Astrocyte of the spinal cord (primary cell): ENCODE data around the gene CTBP1.

Source experiments
- DNase-seq: peaks from one replicate; pipeline ENCODE4 v3.0.0; 2011; ENCODE audit warnings: low read depth, low spot score
- H3K4me3 ChIP-seq: 2 replicates; pipeline ENCODE4 v1.5.1; 2011; ENCODE audit warnings: low read depth, mild to moderate bottlenecking, low read length, moderate library complexity
- CTCF ChIP-seq: IDR thresholded peaks from 2 replicates; pipeline ENCODE4 v1.5.1; 2012; ENCODE audit warnings: low read depth, mild to moderate bottlenecking, low read length, inconsistent platforms
- in situ Hi-C: cut with HindIII; loops from 2 replicates; pipeline ENCODE4 v1.10.0; 2017; ENCODE audit warnings: low sequenced_read_pairs

CTBP1 gene

GRCh38 chr4:1194010-1194900 lies 54.7 kb downstream of the CTBP1 start:
- peak; percentile 53 for DNase-seq
- no peak for TF ChIP-seq CTCF
- in situ Hi-C loops: no loop called here
- no peak overlapping the region for H3K4me3 ChIP-seq

GRCh38 chr4:1193206-1194009 lies 55.5 kb downstream of the CTBP1 start:
- TF ChIP-seq CTCF: no peak
- in situ Hi-C loops: no loop called here
- no peak overlapping the region for H3K4me3 ChIP-seq
- no peak for DNase-seq

GRCh38 chr4:1192493-1193205 lies 56.3 kb downstream of the CTBP1 start:
- no peak overlapping the region for H3K4me3 ChIP-seq
- no peak for DNase-seq
- no peak for TF ChIP-seq CTCF
- in situ Hi-C loops: no loop called here

GRCh38 chr4:1192091-1192492 lies 56.8 kb downstream of the CTBP1 start:
- TF ChIP-seq CTCF: no peak
- DNase-seq: peak; percentile 96
- H3K4me3 ChIP-seq: no peak overlapping the region
- in situ Hi-C loops: no loop called here

- DNase-seq: no peak
- in situ Hi-C loops: no loop called here
- no peak overlapping the region for H3K4me3 ChIP-seq
- no peak for TF ChIP-seq CTCF
These were observed 57.3 kb downstream of the CTBP1 start for GRCh38 chr4:1191621-1192020.

GRCh38 chr4:1187182-1187581 lies 61.7 kb downstream of the CTBP1 start:
- no peak for DNase-seq
- TF ChIP-seq CTCF: no peak
- in situ Hi-C loops: no loop called here
- H3K4me3 ChIP-seq: no peak overlapping the region
